HG02885 (cell line): Measurements from ENCODE around the gene ARFGAP2.
"Not testable (repeated sequence)": the region's sequence is repeated elsewhere in the genome, so short reads cannot be mapped to it uniquely, and the experiment has no call there.

Experiments
- ATAC-seq: cut with Tn5 transposase; IDR thresholded peaks from one replicate; pipeline ENCODE4 v1.9.1; 2021; ENCODE audit warnings: mild to moderate bottlenecking; ENCODE audit not compliant: unreplicated experiment, poor library complexity

The ARFGAP2 gene

GRCh38 chr11:47118958-47119688 is 57.6 kb downstream of the ARFGAP2 start:
- not testable (repeated sequence) for ATAC-seq
